Fibroblast of the aortic adventitia (primary cell): ENCODE data around the gene CD5L. TPM values are rescaled to one million over a fixed set of nuclear protein-coding genes. Genes with fewer than 3 reads are reported as not detected.

ENCODE experiments used
- DNase-seq: peaks from one replicate; pipeline ENCODE4 v3.0.0-alpha.2; 2010; ENCODE audit warnings: low read depth
- H3K4me3 ChIP-seq: 2 replicates; pipeline ENCODE4 v1.5.1; 2011; ENCODE audit warnings: low read depth, mild to moderate bottlenecking, control low read depth, low read length, moderate library complexity
- CTCF ChIP-seq: IDR thresholded peaks from 2 replicates; pipeline ENCODE4 v1.5.1; 2011; ENCODE audit warnings: mild to moderate bottlenecking, low read length, control low read depth, inconsistent platforms; ENCODE audit not compliant: insufficient read depth
- total RNA-seq: library from RNA; depleted of rRNA; stranded (reverse); fragments of >200 nt; gene quantifications from 2 replicates; pipeline ENCODE4 v1.2.3, GENCODE V29; 2012; ENCODE audit warnings: low replicate concordance

CD5L gene
- total RNA-seq, 1 donor = not detected

GRCh38 chr1:157820299-157820698, 21.3 kb downstream of the CD5L start:
- no peak for DNase-seq
- no peak for TF ChIP-seq CTCF
- no peak overlapping the region for H3K4me3 ChIP-seq

- TF ChIP-seq CTCF = no peak
- no peak for DNase-seq
- no peak within 1 kb of the TSS for H3K4me3 ChIP-seq
Measured at GRCh38 chr1:157819896-157820295, 21.7 kb downstream of the CD5L start, which contains the start of gene FCRL1. Gene FCRL1 (minus strand): TSS chr1:157820120. CDS start chr1:157820037, 83 bp downstream.

- no peak for DNase-seq
- TF ChIP-seq CTCF = no peak
- no peak overlapping the region for H3K4me3 ChIP-seq
Measured at GRCh38 chr1:157819215-157819614, 22.4 kb downstream of the CD5L start.

GRCh38 chr1:157813269-157813668, 28.3 kb downstream of the CD5L start:
- H3K4me3 ChIP-seq = no peak overlapping the region
- no peak for TF ChIP-seq CTCF
- DNase-seq = no peak

GRCh38 chr1:157806431-157807149, 35.0 kb downstream of the CD5L start:
- no peak for DNase-seq
- TF ChIP-seq CTCF = no peak
- no peak overlapping the region for H3K4me3 ChIP-seq

GRCh38 chr1:157803851-157804250, 37.8 kb downstream of the CD5L start:
- no peak for DNase-seq
- no peak for TF ChIP-seq CTCF
- no peak overlapping the region for H3K4me3 ChIP-seq

GRCh38 chr1:157799996-157800395, 41.6 kb downstream of the CD5L start:
- no peak for TF ChIP-seq CTCF
- no peak for DNase-seq
- no peak overlapping the region for H3K4me3 ChIP-seq
